GM12878 (cell line): Measurements from ENCODE around the gene CACNA1D. TPM values are rescaled to one million over a fixed set of nuclear protein-coding genes. Genes with fewer than 3 reads are reported as not detected.

Experiments
- ATAC-seq: fragments of 200-7000 bp; cut with Tn5 transposase; 3 replicates; pipeline ENCODE4 v1.9.1; 2020; ENCODE audit warnings: mild to moderate bottlenecking, moderate library complexity
- BruUV-seq: library from RNA; stranded (reverse); fragments of 400-500 nt; replicated peaks from 2 replicates; lab custom pipeline; 2021; lab: Mats Ljungman, UMichigan
- CTCF ChIA-PET: fragments of 300-600 bp; sonication (Branson Sonifier 250); formaldehyde crosslinking; extraction: SDS; loops from one replicate; lab custom pipeline; 2021; ENCODE audit warnings: inconsistent platforms; lab: Yijun Ruan, JAX
- POLR2A ChIA-PET: fragments of 350-600 bp; formaldehyde crosslinking; extraction: SDS; loops from one replicate; lab custom pipeline; 2021; ENCODE audit warnings: inconsistent platforms; lab: Charles Lee
- RAD21 ChIA-PET: fragments of 300-600 bp; sonication (Branson Sonifier 250); formaldehyde crosslinking; loops from one replicate; lab custom pipeline; 2023; ENCODE audit warnings: antibody characterized with exemption; ENCODE audit not compliant: unreplicated experiment; lab: Charles Lee
- SMC1A ChIA-PET: fragments of 300-600 bp; sonication (Branson Sonifier 250); formaldehyde crosslinking; loops from one replicate; lab custom pipeline; 2023; ENCODE audit not compliant: unreplicated experiment, uncharacterized antibody; lab: Charles Lee
- DNase-seq: peaks from one replicate; pipeline ENCODE4 v3.0.0-alpha.2; 2011; ENCODE audit warnings: low read depth, low spot score
- FAIRE-seq: peaks from 3 replicates; lab custom pipeline; 2011; peaks lifted over from hg19 to GRCh38; lab: Jason Lieb, UNC
- H2AFZ ChIP-seq: 2 replicates; pipeline ENCODE4 v1.6.0; 2011; ENCODE audit warnings: low read depth, low read length, control low read depth; ENCODE audit not compliant: control insufficient read depth
- H3K27ac ChIP-seq: 2 replicates; pipeline ENCODE4 v1.5.1; 2011; ENCODE audit warnings: control low read depth; ENCODE audit not compliant: control insufficient read depth, insufficient read depth
- H3K27me3 ChIP-seq, 2 experiments: replicated peaks in 1 of 2; 2 replicates each; pipeline versions ENCODE4 v1.6.0 to v1.6.1; 2011; ENCODE audit warnings: low read length in 1 of 2; ENCODE audit not compliant: control insufficient read depth in 2 of 2, insufficient read depth in 2 of 2
- H3K36me3 ChIP-seq, 2 experiments: 2 replicates each; pipeline ENCODE4 v1.5.1; 2011; ENCODE audit warnings: low read length in 1 of 2; ENCODE audit not compliant: control insufficient read depth in 2 of 2, insufficient read depth in 2 of 2
- H3K4me1 ChIP-seq: 2 replicates; pipeline ENCODE4 v1.6.1; 2011; ENCODE audit warnings: mild to moderate bottlenecking, low read length, moderate library complexity, mixed read lengths; ENCODE audit not compliant: control insufficient read depth, insufficient read depth
- H3K4me2 ChIP-seq: 2 replicates; pipeline ENCODE4 v1.6.0; 2011; ENCODE audit warnings: control low read depth; ENCODE audit not compliant: control insufficient read depth, insufficient read depth
- H3K4me3 ChIP-seq: fragments of 200-600 bp; sonication (generic); 2 replicates; pipeline ENCODE4 v1.5.1; 2016
- H3K79me2 ChIP-seq: 2 replicates; pipeline ENCODE4 v1.6.0; 2011; ENCODE audit warnings: low read length; ENCODE audit not compliant: control insufficient read depth, insufficient read depth
- H3K9ac ChIP-seq: 2 replicates; pipeline ENCODE4 v1.8.0; 2011; ENCODE audit warnings: low read length, control low read depth, mixed read lengths; ENCODE audit not compliant: control insufficient read depth, insufficient read depth
- H3K9me3 ChIP-seq: replicated peaks from 3 replicates; pipeline ENCODE4 v1.5.1; 2011; ENCODE audit warnings: mild to moderate bottlenecking, low read length; ENCODE audit not compliant: control insufficient read depth, insufficient read depth
- H4K20me1 ChIP-seq: 2 replicates; pipeline ENCODE4 v1.6.0; 2011; ENCODE audit not compliant: control insufficient read depth, insufficient read depth
- ATF7 ChIP-seq: fragments of 450-650 bp; IDR thresholded peaks from 2 replicates; pipeline ENCODE4 v1.6.1; 2016; ENCODE audit warnings: low read depth, mild to moderate bottlenecking
- CBX5 ChIP-seq: sonication (generic); IDR thresholded peaks from 2 replicates; pipeline ENCODE4 v1.6.1; 2016; ENCODE audit warnings: low read depth, moderate library complexity, mild to moderate bottlenecking, inconsistent platforms
- CHD2 ChIP-seq: IDR thresholded peaks from 2 replicates; pipeline ENCODE4 v1.6.1; 2011; ENCODE audit warnings: low read depth, low read length, improper control_type of control experiment, borderline replicate concordance
- EED ChIP-seq: sonication (generic); IDR thresholded peaks from 2 replicates; pipeline ENCODE4 v1.6.1; 2016; ENCODE audit warnings: antibody characterized with exemption, low read depth
- LARP7 ChIP-seq: fragments of 450-650 bp; IDR thresholded peaks from 2 replicates; pipeline ENCODE4 v1.6.1; 2017; ENCODE audit warnings: mild to moderate bottlenecking
- MYC ChIP-seq: IDR thresholded peaks from 2 replicates; pipeline ENCODE4 v1.6.1; 2011; ENCODE audit warnings: mild to moderate bottlenecking, low read length, moderate library complexity, inconsistent platforms; ENCODE audit not compliant: insufficient read depth, insufficient replicate concordance, insufficient read length, severe bottlenecking
- NFXL1 ChIP-seq: fragments of 450-650 bp; IDR thresholded peaks from 2 replicates; pipeline ENCODE4 v1.6.1; 2017; ENCODE audit warnings: antibody characterized with exemption, mild to moderate bottlenecking, borderline replicate concordance
- NR2C1 ChIP-seq: fragments of 450-650 bp; IDR thresholded peaks from 2 replicates; pipeline ENCODE4 v1.6.1; 2017; ENCODE audit warnings: antibody characterized with exemption, mild to moderate bottlenecking, moderate library complexity
- POLR2A ChIP-seq: IDR thresholded peaks from 2 replicates; pipeline ENCODE4 v1.6.1; 2011; ENCODE audit warnings: low read depth, mild to moderate bottlenecking, low read length
- RELB ChIP-seq: fragments of 450-650 bp; IDR thresholded peaks from 2 replicates; pipeline ENCODE4 v1.6.1; 2017; ENCODE audit warnings: low read depth, mild to moderate bottlenecking, moderate library complexity
- RUNX3 ChIP-seq: IDR thresholded peaks from 2 replicates; pipeline ENCODE4 v1.6.1; 2012; ENCODE audit warnings: low read length, inconsistent platforms
- TARDBP ChIP-seq: IDR thresholded peaks from 2 replicates; pipeline ENCODE4 v1.6.1; 2016; ENCODE audit warnings: borderline replicate concordance
- ZBED1 ChIP-seq: IDR thresholded peaks from 2 replicates; pipeline ENCODE4 v1.6.1; 2016; ENCODE audit warnings: borderline replicate concordance
- ZNF217 ChIP-seq: fragments of 450-650 bp; IDR thresholded peaks from 2 replicates; pipeline ENCODE4 v1.6.1; 2017; ENCODE audit warnings: antibody characterized with exemption, mild to moderate bottlenecking
- ZNF622 ChIP-seq: fragments of 450-650 bp; IDR thresholded peaks from 2 replicates; pipeline ENCODE4 v1.6.1; 2017; ENCODE audit warnings: mild to moderate bottlenecking, inconsistent platforms
- WGBS: methylation state at CpG from one replicate; pipeline ENCODE4 v1.1.6; 2016; ENCODE audit warnings: low lambda C conversion rate; ENCODE audit not compliant: insufficient replicate concordance, insufficient coverage; ENCODE audit errors: missing lambda C conversion rate; 5-methylcytosine and 5-hydroxymethylcytosine counted together
- in situ Hi-C: fragments of 300-500 bp; cut with MboI; formaldehyde crosslinking; loops from 9 replicates; pipeline ENCODE4 v1.14.3; 2018; ENCODE audit warnings: mixed read lengths
- intact Hi-C: fragments of 100-400 bp; cut with micrococcal nuclease; formaldehyde crosslinking; loops from one replicate; pipeline ENCODE4 v1.14.2; 2022; ENCODE audit not compliant: unreplicated experiment
- polyA plus RNA-seq, 11 experiments: library from polyadenylated mRNA; depleted of rRNA in 4 of 11; unstranded in 6 of 11; stranded (reverse) in 5 of 11; fragments of >200 nt; fragmentation: Nextera tagmentation in 4 of 11; fragmentation: Illumina TruSeq in 1 of 11; extraction: Ambion mirVana in 4 of 11; extraction: Trizol in 1 of 11; gene quantifications; 1 replicate in 1 of 11; 2 replicates in 10 of 11; pipeline versions ENCODE4 v1.2.1 to v1.2.3, GENCODE V29; 2011 to 2016; ENCODE audit warnings: inconsistent platforms in 2 of 11, missing spikeins in 2 of 11, low read depth in 1 of 11
- total RNA-seq, 4 experiments: library from RNA; depleted of rRNA in 3 of 4; stranded (reverse); fragments of >200 nt in 3 of 4; fragmentation: Illumina TruSeq in 1 of 4; extraction: Trizol in 1 of 4; gene quantifications; 2 replicates each; pipeline versions ENCODE4 v1.2.1 to v1.2.3, GENCODE V29; 2013 to 2021
- TF ChIP-seq, protein P1 (sequence below): fragments of 450-650 bp; IDR thresholded peaks from 2 replicates; pipeline ENCODE4 v1.6.1; 2017; ENCODE audit warnings: antibody characterized with exemption, mild to moderate bottlenecking, moderate library complexity
- TF ChIP-seq, protein P2 (sequence below): fragments of 450-650 bp; formaldehyde crosslinking; IDR thresholded peaks from 2 replicates; pipeline ENCODE4 v1.5.0; 2022; ENCODE audit warnings: mild to moderate bottlenecking, missing genetic modification characterization

Gene CACNA1D
- total and polyA plus RNA-seq, 10 of the 15 experiments (the other 5 are each of a cell fraction or from before 2014, with no cell fraction given), result 0.21 to 24.4 (median 1.6) TPM

DNA sequence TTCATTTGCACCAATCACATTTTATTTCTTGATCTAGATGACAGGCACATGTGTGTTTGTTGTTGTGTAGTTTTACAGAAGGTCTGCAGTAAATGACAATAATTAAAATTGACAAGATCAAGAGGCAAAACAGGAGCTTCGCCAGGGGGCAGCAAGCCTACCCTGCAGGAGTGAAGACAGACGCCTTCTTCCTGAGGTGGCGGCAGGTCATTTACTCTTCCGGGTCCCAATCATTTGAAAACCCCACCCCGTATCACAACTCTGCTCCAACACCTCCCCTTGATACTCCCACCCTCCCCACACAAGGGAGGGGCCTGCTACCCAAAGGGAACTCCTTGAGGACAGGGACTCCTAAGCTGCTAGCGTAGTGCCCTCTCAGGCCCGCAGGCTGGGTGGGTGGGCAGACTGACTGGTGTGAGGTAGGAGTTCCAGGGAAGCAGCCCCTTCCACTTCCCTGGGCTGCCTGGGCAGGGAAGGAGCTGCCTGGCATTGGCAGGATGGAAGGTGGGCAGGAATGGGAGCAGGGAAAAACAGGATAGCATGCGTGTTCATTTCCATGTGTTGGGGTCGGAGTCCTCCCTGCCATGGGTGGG is 338.7 kb downstream of the CACNA1D start (continued):
- TF ChIP-seq, protein P1, sequence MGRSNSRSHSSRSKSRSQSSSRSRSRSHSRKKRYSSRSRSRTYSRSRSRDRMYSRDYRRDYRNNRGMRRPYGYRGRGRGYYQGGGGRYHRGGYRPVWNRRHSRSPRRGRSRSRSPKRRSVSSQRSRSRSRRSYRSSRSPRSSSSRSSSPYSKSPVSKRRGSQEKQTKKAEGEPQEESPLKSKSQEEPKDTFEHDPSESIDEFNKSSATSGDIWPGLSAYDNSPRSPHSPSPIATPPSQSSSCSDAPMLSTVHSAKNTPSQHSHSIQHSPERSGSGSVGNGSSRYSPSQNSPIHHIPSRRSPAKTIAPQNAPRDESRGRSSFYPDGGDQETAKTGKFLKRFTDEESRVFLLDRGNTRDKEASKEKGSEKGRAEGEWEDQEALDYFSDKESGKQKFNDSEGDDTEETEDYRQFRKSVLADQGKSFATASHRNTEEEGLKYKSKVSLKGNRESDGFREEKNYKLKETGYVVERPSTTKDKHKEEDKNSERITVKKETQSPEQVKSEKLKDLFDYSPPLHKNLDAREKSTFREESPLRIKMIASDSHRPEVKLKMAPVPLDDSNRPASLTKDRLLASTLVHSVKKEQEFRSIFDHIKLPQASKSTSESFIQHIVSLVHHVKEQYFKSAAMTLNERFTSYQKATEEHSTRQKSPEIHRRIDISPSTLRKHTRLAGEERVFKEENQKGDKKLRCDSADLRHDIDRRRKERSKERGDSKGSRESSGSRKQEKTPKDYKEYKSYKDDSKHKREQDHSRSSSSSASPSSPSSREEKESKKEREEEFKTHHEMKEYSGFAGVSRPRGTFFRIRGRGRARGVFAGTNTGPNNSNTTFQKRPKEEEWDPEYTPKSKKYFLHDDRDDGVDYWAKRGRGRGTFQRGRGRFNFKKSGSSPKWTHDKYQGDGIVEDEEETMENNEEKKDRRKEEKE, result no peak

GRCh38 chr3:53833700-53834099 is 339.3 kb downstream of the CACNA1D start:
- Histone ChIP-seq H3K4me1 (no peaks in the 10 kb centered on the region), H3K27ac (no peak overlapping the region), H4K20me1 (no peaks in the 10 kb centered on the region), H3K9ac (no peak overlapping the region), H3K4me2 (no peak overlapping the region), H3K79me2 (no peaks in the 10 kb centered on the region), H3K9me3 (no peaks in the 10 kb centered on the region), H3K27me3 (no peaks in the 10 kb centered on the region), H2AFZ (no peak overlapping the region), H3K4me3 (no peak overlapping the region), H3K36me3 (no peaks in the 10 kb centered on the region)
- CTCF ChIA-PET, result interaction anchor here (1.9 kb wide), 1 partner anchor 8 kb away, joined by 5 read pairs; no protein-coding TSS in a partner anchor
- ATAC-seq, result no peak
- POLR2A ChIA-PET, result no interaction called here
- in situ Hi-C loops (no loop called here), intact Hi-C loops (no loop called here)
- WGBS, result 57% methylated on average over 5 of the region's 5 CpGs
- BruUV-seq, result no TSS peak
- RAD21 ChIA-PET, result no interaction called here
- no peak for FAIRE-seq
- no peak for DNase-seq
- SMC1A ChIA-PET, result no interaction called here
- TF ChIP-seq NFXL1 (no peak), MYC (no peak), RELB (no peak), ZBED1 (no peak), CHD2 (no peak), LARP7 (no peak), TARDBP (no peak), POLR2A (no peak), EED (no peak), NR2C1 (no peak), ZNF622 (no peak), ZNF217 (no peak), CBX5 (no peak), ATF7 (no peak), RUNX3 (no peak)
- TF ChIP-seq, protein P2, sequence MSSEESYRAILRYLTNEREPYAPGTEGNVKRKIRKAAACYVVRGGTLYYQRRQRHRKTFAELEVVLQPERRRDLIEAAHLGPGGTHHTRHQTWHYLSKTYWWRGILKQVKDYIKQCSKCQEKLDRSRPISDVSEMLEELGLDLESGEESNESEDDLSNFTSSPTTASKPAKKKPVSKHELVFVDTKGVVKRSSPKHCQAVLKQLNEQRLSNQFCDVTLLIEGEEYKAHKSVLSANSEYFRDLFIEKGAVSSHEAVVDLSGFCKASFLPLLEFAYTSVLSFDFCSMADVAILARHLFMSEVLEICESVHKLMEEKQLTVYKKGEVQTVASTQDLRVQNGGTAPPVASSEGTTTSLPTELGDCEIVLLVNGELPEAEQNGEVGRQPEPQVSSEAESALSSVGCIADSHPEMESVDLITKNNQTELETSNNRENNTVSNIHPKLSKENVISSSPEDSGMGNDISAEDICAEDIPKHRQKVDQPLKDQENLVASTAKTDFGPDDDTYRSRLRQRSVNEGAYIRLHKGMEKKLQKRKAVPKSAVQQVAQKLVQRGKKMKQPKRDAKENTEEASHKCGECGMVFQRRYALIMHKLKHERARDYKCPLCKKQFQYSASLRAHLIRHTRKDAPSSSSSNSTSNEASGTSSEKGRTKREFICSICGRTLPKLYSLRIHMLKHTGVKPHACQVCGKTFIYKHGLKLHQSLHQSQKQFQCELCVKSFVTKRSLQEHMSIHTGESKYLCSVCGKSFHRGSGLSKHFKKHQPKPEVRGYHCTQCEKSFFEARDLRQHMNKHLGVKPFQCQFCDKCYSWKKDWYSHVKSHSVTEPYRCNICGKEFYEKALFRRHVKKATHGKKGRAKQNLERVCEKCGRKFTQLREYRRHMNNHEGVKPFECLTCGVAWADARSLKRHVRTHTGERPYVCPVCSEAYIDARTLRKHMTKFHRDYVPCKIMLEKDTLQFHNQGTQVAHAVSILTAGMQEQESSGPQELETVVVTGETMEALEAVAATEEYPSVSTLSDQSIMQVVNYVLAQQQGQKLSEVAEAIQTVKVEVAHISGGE (CRISPR knock-in tag), result no peak
